HEK293 (cell line): ENCODE data around the gene NUAK1.

Source experiments
- CTCF ChIP-seq: fragments of 450-650 bp; formaldehyde crosslinking; IDR thresholded peaks from 2 replicates; pipeline ENCODE4 v1.5.1; 2016; ENCODE audit warnings: missing biosample characterization, missing genetic modification characterization
- SETDB1 ChIP-seq: IDR thresholded peaks from one replicate; pipeline ENCODE4 v1.6.1; 2017; ENCODE audit warnings: mild to moderate bottlenecking, low read length, moderate library complexity, mixed read lengths; ENCODE audit not compliant: insufficient read length
- ZNF398 ChIP-seq: fragments of 450-650 bp; formaldehyde crosslinking; IDR thresholded peaks from 2 replicates; pipeline ENCODE4 v1.5.1; 2017; ENCODE audit warnings: missing biosample characterization, missing genetic modification characterization

GRCh38 chr12:106179086-106179485 is 40.3 kb upstream of the NUAK1 start:
- no peak for TF ChIP-seq CTCF (tag by site-specific recombination)
- no peak for TF ChIP-seq ZNF398 (tag by site-specific recombination)
- no peak for TF ChIP-seq SETDB1
